Mesodermal cell (in vitro differentiated cells): ENCODE results near the gene CRYBA2. TPM values are rescaled to one million over a fixed set of nuclear protein-coding genes. Genes with fewer than 3 reads are reported as not detected.

Experiments
- H3K27ac ChIP-seq: 2 replicates; pipeline ENCODE4 v1.7.0; 2013; ENCODE audit warnings: mild to moderate bottlenecking, low read depth, low read length, moderate library complexity; ENCODE audit not compliant: severe bottlenecking
- H3K36me3 ChIP-seq: 2 replicates; pipeline ENCODE4 v1.7.1; 2013; ENCODE audit warnings: mild to moderate bottlenecking, low read length, moderate library complexity; ENCODE audit not compliant: control insufficient read depth, insufficient read depth
- H3K4me1 ChIP-seq: one replicate; pipeline ENCODE4 v1.7.1; 2013; ENCODE audit warnings: mild to moderate bottlenecking, low read length; ENCODE audit not compliant: insufficient read depth, control insufficient read depth, poor library complexity, severe bottlenecking
- H3K4me3 ChIP-seq: 2 replicates; pipeline ENCODE4 v1.7.0; 2013; ENCODE audit warnings: low read length, control low read depth, mild to moderate bottlenecking; ENCODE audit not compliant: insufficient read depth, poor library complexity, severe bottlenecking; ENCODE audit errors: extremely low read depth
- H3K9me3 ChIP-seq: 2 replicates; pipeline ENCODE4 v1.7.1; 2013; ENCODE audit warnings: mild to moderate bottlenecking, low read length, moderate library complexity; ENCODE audit not compliant: control insufficient read depth
- WGBS, 2 experiments: methylation state at CpG; one replicate each; pipeline ENCODE4 v1.1.5; 2013; ENCODE audit warnings: missing lambda C conversion rate in 2 of 2; ENCODE audit not compliant: insufficient coverage in 2 of 2; 5-methylcytosine and 5-hydroxymethylcytosine counted together
- polyA plus RNA-seq, 2 experiments: library from polyadenylated mRNA; stranded (reverse); fragments of 50-300 nt; gene quantifications; one replicate each; pipeline ENCODE4 v1.2.3, GENCODE V29; 2013

Gene CRYBA2, protein sequence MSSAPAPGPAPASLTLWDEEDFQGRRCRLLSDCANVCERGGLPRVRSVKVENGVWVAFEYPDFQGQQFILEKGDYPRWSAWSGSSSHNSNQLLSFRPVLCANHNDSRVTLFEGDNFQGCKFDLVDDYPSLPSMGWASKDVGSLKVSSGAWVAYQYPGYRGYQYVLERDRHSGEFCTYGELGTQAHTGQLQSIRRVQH
- 3.2 TPM for polyA plus RNA-seq (2013, experiment 1 of 2)
- 2.6 TPM for polyA plus RNA-seq (2013, experiment 2 of 2)

- Histone ChIP-seq H3K36me3 (no peaks in the 10 kb centered on the region), H3K4me3 (peak within 1 kb of the TSS; percentile 21), H3K9me3 (no peaks in the 10 kb centered on the region), H3K4me1 (peaks cover 3% of the 10 kb centered on the region), H3K27ac (no peak within 1 kb of the TSS)
- 1 to 3% methylated on average over 38 to 75 of the region's 88 CpGs for WGBS, 2 experiments
Measured at GRCh38 chr2:218993345-218994315, at the start of gene CRYBA2. TSS of gene CRYBA2 (minus strand) at chr2:218993422. CDS start at chr2:218993176, 246 bp downstream.

DNA sequence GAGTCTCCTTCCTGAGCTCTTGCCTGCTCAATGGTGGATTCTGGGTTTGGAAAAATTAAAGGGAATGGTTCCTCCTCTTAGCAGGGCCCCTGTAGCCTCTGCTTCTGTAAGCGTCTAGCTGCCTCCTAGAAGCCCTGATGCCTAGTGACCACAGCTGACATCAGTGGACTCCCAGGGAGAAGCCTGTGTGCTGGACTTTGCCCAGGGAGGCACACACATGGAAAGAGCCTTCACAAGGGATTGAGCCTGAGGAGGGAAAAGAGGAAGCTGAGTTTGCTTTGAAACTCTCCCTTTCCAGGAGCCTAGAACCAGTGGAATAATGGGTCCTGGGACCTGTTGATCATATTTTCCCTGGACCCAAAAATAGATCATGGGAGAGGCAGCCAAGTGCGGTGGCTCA, 49.5 kb upstream of the CRYBA2 start:
- H3K36me3 ChIP-seq, result no peaks in the 10 kb centered on the region
- no peaks in the 10 kb centered on the region for H3K4me1 ChIP-seq
- no peak overlapping the region for H3K4me3 ChIP-seq
- WGBS, 2 experiments, result 73 to 75% methylated on average over 2 of the region's 2 CpGs
- no peaks in the 10 kb centered on the region for H3K9me3 ChIP-seq
- H3K27ac ChIP-seq, result no peak overlapping the region

DNA sequence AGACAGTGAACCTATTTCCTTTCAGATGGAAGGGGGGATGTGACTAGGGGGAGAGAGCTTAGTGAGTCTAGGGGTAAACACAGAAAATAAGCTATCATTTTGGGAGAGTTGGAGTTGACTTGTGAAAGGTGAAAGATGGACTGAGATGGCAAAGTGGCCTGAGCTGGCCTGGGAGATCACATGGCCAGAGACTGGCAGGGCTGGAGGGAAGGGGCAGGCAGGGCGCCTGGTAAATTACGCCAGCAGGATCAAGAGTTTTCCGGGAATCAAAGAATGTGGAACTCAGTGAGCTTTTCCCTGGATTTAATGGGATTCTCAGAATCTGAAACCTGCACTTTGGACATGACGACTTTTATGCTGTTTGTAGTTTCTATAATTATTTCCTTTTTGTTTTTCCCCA, 48.9 kb upstream of the CRYBA2 start:
- WGBS, 2 experiments, result 78% methylated on average over 3 of the region's 4 CpGs
- Histone ChIP-seq H3K4me3 (no peak overlapping the region), H3K36me3 (no peaks in the 10 kb centered on the region), H3K4me1 (no peaks in the 10 kb centered on the region), H3K27ac (no peak overlapping the region), H3K9me3 (no peaks in the 10 kb centered on the region)

- Histone ChIP-seq H3K36me3 (no peaks in the 10 kb centered on the region), H3K4me3 (peak within 1 kb of the TSS; percentile 31), H3K27ac (no peak within 1 kb of the TSS), H3K9me3 (no peaks in the 10 kb centered on the region), H3K4me1 (no peaks in the 10 kb centered on the region)
- 0 to 1% methylated on average over 11 to 18 of the region's 21 CpGs for WGBS, 2 experiments
Measured at GRCh38 chr2:219041252-219041651, 48.0 kb upstream of the CRYBA2 start, which contains the start of gene CFAP65. TSS of gene CFAP65 (minus strand) at chr2:219041516. CDS start at chr2:219039048, 2,468 bp downstream.

GRCh38 chr2:219038600-219038999, 45.4 kb upstream of the CRYBA2 start:
- H3K27ac ChIP-seq, result no peak overlapping the region
- WGBS, 2 experiments, result 0 to 10% methylated on average over 1 of the region's 1 CpG
- no peaks in the 10 kb centered on the region for H3K4me1 ChIP-seq
- H3K36me3 ChIP-seq, result no peaks in the 10 kb centered on the region
- H3K4me3 ChIP-seq, result no peak overlapping the region
- H3K9me3 ChIP-seq, result no peaks in the 10 kb centered on the region

DNA sequence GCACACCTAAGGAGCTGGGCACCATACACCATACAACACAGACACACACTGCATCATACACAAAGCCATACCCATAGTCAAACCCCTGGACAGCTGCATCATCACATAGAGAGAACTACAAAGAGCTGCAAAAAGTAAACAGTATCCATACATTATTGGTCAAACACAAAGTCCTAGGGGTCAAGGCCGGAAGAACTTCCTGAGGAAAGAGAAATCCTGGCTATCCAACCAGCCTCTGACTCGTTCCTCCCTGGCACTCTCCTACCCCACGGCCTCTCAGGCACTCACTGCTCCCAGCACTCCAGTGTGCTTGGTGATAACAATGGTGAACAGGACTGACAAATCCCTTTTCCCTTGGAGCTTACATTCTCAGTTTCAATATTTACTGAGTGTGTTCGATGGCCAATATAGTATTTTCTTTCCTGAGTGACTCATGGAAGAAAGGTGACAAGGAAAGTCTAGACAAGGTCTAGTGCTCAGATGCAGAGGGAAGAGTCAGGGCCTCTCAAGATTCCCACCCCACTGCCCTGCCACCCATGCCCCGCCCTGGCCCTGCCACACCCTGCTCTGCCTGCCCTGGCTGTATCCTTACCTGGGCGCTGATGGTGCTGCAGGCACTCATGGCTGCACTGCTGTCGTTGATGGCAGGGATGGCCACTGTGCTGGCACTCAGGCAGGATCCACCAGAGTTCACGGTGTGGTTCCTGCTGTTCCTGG, 44.7 kb upstream of the CRYBA2 start:
- Histone ChIP-seq H3K27ac (no peak overlapping the region), H3K36me3 (no peaks in the 10 kb centered on the region), H3K4me3 (no peak overlapping the region), H3K4me1 (no peaks in the 10 kb centered on the region), H3K9me3 (no peaks in the 10 kb centered on the region)
- WGBS, 2 experiments, result 55 to 71% methylated on average over 4 to 5 of the region's 8 CpGs

DNA sequence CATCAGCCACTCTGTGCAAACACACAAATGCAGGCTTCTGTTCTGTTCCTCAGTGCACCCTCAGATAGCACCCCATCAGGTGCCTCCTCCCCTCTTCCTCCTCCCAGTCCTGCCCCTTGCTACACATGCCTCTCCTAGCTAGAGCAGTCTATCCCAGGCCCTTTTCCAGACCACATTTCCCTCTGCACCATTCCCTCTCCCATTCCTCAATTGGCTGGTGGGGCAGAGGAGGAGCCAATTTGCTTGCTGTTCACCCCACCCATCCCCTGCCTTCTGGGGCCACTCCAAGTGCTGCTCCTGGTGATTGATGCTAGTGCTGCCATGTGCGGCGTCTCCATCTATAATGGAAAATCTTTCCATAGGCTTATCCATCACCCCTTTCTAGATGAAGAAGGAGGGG, 42.7 kb upstream of the CRYBA2 start:
- H3K27ac ChIP-seq, result no peak overlapping the region
- no peaks in the 10 kb centered on the region for H3K9me3 ChIP-seq
- no CpG with 5 or more reads among the region's 2 CpGs for WGBS, 2 experiments
- H3K4me1 ChIP-seq, result no peaks in the 10 kb centered on the region
- H3K36me3 ChIP-seq, result no peaks in the 10 kb centered on the region
- H3K4me3 ChIP-seq, result no peak overlapping the region

DNA sequence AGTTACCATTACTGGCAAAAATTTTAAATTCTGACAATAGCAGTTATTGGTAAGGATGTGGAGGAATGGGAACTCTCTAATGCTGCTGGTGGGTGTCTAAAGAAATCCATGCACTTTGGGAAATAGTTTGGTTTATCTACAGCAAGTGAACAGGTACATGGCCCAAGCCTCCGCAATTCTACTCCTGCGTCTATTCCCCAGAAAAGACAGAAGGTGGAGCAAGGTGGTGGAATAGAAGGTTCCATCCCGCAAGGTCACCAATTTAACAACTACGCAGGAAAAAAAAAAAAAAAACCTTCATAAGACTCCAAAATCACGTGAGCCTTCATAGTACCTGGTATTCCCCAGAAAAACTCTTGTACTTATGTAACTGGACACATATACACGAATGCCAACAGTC, 41.6 kb upstream of the CRYBA2 start:
- Histone ChIP-seq H3K27ac (no peak overlapping the region), H3K36me3 (no peaks in the 10 kb centered on the region), H3K4me3 (no peak overlapping the region), H3K9me3 (no peaks in the 10 kb centered on the region), H3K4me1 (no peaks in the 10 kb centered on the region)
- 50 to 60% methylated on average over 1 to 2 of the region's 6 CpGs for WGBS, 2 experiments

DNA sequence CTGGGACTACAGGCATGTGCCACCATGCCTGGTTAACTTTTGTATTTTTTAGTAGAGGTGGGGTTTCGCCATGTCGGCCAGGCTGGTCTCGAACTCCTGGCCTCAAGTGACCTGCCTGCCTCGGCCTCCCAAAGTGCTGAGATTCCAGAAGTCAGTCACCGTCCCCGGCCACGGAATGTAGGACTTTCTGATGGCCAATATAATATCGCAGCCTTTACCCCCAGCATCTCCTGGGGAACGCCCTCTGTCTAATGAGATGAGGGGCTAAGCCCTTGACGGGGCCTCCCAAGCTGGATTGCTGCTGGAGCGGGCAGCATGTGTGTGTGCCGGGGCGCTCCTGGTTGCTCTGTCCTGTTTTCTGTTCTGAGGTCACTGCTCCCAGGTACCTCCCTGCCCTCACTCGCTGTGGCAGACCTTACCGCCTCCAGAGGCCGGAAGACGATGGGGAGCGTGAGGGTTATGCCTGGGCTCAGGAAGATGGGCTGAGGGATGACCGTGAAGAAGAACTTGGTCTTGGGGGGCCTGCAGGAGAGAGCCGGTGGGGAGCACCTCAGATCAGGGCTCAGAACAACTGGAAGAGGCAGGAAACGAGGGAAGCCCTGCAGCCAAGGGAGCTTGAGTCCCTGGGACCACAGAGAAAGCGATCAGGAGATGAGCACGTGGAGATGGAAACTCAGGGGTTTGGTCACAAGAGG, 39.0 kb upstream of the CRYBA2 start:
- Histone ChIP-seq H3K9me3 (no peaks in the 10 kb centered on the region), H3K4me1 (no peaks in the 10 kb centered on the region), H3K27ac (no peak overlapping the region), H3K4me3 (no peak overlapping the region), H3K36me3 (no peaks in the 10 kb centered on the region)
- 87 to 88% methylated on average over 17 to 22 of the region's 23 CpGs for WGBS, 2 experiments
